ENCODE data around the gene SORD. TPM values are rescaled to one million over a fixed set of nuclear protein-coding genes. Genes with fewer than 3 reads are reported as not detected.
"Not testable (repeated sequence)": the region's sequence is repeated elsewhere in the genome, so short reads cannot be mapped to it uniquely, and the experiment has no call there.

SORD gene
- total RNA-seq, 2 donors from 2014 or later, result 10.6 to 14.5 TPM

DNA sequence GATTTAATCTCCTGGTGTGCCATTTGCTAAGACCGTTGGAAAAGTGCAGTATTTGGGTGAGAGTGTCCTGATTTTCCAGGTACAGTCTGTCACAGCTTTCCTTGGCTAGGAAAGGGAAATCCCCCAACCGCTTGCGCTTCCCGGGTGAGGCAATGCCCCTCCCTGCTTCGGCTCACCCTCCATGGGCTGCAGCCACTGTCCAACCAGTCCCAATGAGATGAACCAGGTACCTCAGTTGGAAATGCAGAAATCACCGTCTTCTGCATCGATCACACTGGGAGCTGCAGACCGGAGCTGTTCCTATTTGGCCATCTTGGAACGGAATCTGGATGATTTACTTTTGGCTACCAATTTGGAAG lies 2.1 kb upstream of the SORD start:
- intact Hi-C loops (cut with DNase I); DNase-seq; ATAC-seq: not testable (repeated sequence)

GRCh38 chr15:45021348-45021747 lies 1.6 kb upstream of the SORD start:
- DNase-seq, result no peak
- no peak for ATAC-seq
- intact Hi-C loops (cut with DNase I), result no loop called here

DNA sequence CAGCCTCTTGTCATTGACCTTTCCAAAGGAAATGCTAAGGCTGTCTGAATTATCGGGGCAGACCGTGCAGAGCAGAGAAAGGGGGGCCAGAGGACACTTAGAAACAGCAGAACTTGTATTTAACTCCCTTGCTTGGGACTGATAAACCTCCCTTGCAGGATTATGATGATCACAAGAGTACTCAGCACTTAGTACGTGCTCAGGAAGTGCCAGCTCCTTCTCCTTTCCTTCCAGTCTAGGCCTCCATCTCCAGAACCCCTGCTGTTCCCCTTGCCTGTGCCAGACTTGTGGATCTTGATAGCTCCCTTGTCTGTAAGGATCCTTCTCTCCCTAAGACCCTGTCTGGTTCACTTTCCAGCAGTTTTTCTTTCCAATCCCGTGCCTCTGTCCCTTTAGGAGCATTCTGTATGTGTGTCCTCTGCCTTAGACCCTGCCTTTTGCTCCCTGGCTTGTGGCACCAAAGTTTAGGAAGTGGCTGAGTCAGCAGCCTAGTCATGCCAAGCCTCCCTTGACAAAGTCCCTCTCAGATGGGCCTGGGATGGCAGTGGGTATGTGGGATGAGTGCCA lies 747 bp downstream of the SORD start:
- DNase-seq (no peak), ATAC-seq (peak in 1 of 2 donors; percentile 15)
- intact Hi-C loops (cut with DNase I), result no loop called here

- DNase-seq, ATAC-seq: not testable (repeated sequence)
- intact Hi-C loops (cut with DNase I), result loop anchor here in 1 of 2 donors (5.0 kb wide), 1 partner anchor 42 kb away; no protein-coding TSS in a partner anchor
Measured at GRCh38 chr15:45024649-45025048, 1.7 kb downstream of the SORD start.

DNA sequence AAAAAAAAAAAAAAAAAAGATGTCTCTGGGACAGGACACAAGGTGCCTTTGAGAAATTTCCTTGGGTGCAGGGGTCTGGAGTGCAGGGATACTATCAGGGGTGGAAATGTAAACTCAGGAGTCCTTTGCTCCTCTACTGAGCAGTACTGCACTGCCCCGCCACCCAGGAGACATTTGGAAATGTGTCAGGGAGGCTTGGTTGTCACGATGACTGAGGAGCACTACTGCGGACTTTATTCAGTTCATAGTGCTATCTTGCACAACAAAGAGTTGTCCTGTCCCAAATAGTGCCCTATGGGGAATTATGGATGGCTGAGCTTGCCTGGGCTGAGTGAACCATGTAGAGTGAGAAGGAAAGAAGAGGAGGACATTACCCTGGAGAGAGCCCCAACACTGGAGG lies 2.6 kb downstream of the SORD start:
- not testable (repeated sequence) for ATAC-seq
- intact Hi-C loops (cut with DNase I), result loop anchor here in 1 of 2 donors (5.0 kb wide), 1 partner anchor 43 kb away; no protein-coding TSS in a partner anchor

GRCh38 chr15:45026651-45027190 lies 3.7 kb downstream of the SORD start:
- DNase-seq, result no peak
- no peak for ATAC-seq
- intact Hi-C loops (cut with DNase I), result loop anchor here in 1 of 2 donors (5.0 kb wide), 1 partner anchor 44 kb away; no protein-coding TSS in a partner anchor

More for the DNA sequence above, 2.6 kb downstream of the SORD start:
- not testable (repeated sequence) for DNase-seq

DNA sequence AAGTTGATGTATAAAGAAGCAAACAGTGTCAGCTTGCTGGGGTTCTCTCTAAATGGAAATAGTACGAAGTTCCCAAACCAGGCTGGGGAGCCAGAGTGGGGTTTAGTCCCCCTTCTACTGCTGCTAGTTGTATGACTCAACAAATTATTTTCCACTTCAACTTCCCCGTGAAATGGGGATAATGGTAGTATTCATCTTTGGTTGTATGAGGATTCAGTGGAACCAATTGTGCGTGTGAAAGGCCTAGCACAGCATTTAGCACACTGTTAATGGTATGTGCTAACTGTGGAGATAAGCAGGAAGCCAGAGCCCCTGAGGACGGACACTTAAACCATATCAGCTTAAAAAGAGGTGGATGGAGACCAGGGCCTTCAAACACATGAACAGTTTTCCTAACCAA lies 4.2 kb downstream of the SORD start:
- ATAC-seq (no peak), DNase-seq (no peak)
- intact Hi-C loops (cut with DNase I), result loop anchor here in 1 of 2 donors (5.0 kb wide), 1 partner anchor 45 kb away; no protein-coding TSS in a partner anchor

DNA sequence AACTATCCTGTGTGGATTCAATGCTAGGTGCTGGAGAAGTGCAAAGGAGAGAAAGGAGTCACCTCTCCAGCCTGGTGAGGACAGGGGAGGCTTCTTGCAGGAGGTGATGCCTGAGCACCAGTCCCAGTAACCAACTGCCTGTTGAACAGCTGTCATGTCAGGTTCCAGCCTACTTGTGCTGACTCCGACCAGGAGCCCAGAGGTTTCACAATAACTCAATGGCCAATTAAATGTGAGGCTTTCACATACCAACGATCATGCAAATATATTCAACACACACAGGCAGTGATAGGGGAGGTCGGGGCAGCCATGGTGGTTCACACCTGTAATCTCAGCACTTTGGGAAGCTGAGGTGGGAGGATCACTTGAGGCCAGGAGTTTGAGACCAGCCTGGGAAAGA lies 7.7 kb downstream of the SORD start:
- no peak for DNase-seq
- no peak for ATAC-seq
- intact Hi-C loops (cut with DNase I), result no loop called here

DNA sequence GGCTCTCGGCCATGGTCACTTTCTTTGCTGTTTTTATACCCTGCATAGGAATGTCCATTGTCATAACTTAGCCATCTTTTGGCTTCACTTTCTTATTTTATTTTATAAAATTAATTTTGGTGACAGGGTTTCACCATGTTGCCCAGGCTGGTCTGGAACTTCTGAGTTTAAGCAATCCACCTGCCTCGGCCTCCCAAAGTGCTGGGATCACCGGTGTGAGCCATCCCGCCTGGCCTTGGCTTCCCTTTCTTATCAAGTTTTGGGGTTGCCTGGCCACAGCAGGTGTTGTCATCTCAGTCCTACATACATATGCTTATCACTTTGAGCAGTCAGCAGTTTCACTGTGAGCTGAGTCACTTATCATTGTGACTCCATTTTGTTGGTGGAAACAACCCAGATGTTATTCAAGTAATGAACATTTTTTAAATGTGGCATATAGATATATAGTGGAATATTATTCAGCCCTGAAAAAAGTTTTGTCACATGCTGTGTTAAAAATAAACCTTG lies 8.6 kb downstream of the SORD start:
- intact Hi-C loops (cut with DNase I); ATAC-seq; DNase-seq: not testable (repeated sequence)

DNA sequence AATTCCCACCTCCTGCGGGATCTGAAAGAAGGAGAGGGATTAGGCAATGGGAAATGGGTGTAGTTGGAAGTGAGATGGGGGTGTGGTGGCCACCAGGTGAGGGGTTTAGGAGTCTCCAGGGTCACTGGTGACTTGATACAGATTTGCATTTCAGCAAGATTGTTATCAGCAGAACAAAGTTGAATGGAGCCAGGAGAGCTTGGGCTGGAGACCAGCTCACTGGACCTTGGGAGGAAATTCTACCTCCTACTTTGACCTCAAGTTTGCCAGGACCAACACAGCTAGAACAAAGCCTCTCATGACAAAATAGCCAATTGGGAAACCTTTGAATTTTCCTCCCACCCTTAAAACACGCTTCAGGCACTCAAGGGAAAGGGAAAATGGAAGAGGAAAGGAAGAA lies 9.5 kb downstream of the SORD start:
- intact Hi-C loops (cut with DNase I); DNase-seq; ATAC-seq: not testable (repeated sequence)

GRCh38 chr15:45034087-45034486 lies 11.1 kb downstream of the SORD start:
- ATAC-seq; intact Hi-C loops (cut with DNase I); DNase-seq: not testable (repeated sequence)

GRCh38 chr15:45034600-45035375 lies 11.8 kb downstream of the SORD start:
- intact Hi-C loops (cut with DNase I), result loop anchor here in 1 of 2 donors (5.0 kb wide), 1 partner anchor 67 kb away; no protein-coding TSS in a partner anchor
- ATAC-seq, DNase-seq: not testable (repeated sequence)

GRCh38 chr15:45036812-45037781 lies 14.1 kb downstream of the SORD start:
- peak; percentile 91 to 92 for ATAC-seq
- intact Hi-C loops (cut with DNase I), result loop anchor here in 1 of 2 donors (5.0 kb wide), 1 partner anchor 70 kb away; no protein-coding TSS in a partner anchor
- peak; percentile 60 for DNase-seq

- intact Hi-C loops (cut with DNase I), result loop anchor here in 1 of 2 donors (5.0 kb wide), 1 partner anchor 71 kb away; no protein-coding TSS in a partner anchor
- DNase-seq, result no peak
- ATAC-seq, result no peak
Measured at GRCh38 chr15:45037936-45038335, 14.9 kb downstream of the SORD start.

DNA sequence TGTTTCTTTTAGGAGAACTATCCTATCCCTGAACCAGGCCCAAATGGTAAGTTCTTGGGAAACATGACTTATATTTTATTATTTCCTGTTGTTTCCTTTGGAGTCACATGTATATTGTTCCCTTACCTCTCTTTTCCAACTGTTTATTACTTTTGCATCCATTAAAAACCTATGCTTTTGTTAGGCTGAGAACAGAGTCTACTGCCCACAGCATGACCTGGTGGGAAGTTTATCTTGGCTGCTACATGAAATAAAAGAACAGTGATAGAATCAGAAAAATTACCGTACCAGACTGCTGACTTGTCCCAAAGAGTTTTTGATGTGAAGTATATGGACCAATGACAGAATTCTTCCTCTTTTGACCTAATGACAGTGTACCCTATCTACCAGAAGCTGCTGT lies 17.4 kb downstream of the SORD start:
- intact Hi-C loops (cut with DNase I), result loop anchor here in 1 of 2 donors (5.0 kb wide), 1 partner anchor 77 kb away; no protein-coding TSS in a partner anchor
- not testable (repeated sequence) for ATAC-seq, DNase-seq

DNA sequence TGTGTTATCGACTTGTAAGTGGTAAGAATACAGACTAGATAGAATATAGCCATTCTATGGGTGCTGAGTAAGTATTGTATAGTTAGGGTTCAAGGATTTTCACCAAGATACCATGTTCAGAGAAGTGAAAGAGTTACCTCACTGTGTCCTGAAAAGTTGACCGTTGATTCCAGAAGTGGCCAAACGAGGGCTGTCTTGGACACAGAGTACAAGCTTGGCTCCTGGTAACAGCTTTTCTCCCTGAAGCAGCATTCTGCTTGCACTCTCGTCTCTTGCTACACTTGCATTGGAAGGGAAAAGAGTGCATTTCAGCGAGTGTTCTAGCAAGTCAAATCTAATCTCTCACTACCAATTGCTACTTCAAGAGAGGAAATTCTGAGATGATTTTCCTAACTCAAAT lies 18.5 kb downstream of the SORD start:
- not testable (repeated sequence) for DNase-seq
- ATAC-seq, result peak; percentile 48 to 81
- intact Hi-C loops (cut with DNase I), result loop anchor here in 1 of 2 donors (5.0 kb wide), 1 partner anchor 76 kb away; no protein-coding TSS in a partner anchor

GRCh38 chr15:45042859-45043258 lies 19.9 kb downstream of the SORD start:
- not testable (repeated sequence) for DNase-seq, ATAC-seq
- intact Hi-C loops (cut with DNase I), result loop anchor here in 1 of 2 donors (5.0 kb wide), 1 partner anchor 74 kb away; no protein-coding TSS in a partner anchor

GRCh38 chr15:45044270-45044669 lies 21.3 kb downstream of the SORD start:
- DNase-seq, ATAC-seq: not testable (repeated sequence)
- intact Hi-C loops (cut with DNase I), result loop anchor here in 1 of 2 donors (5.0 kb wide), 1 partner anchor 73 kb away; no protein-coding TSS in a partner anchor

Measured in left cardiac atrium (tissue), 4 donors.